ENCODE results near the gene MATCAP1. TPM values are rescaled to one million over a fixed set of nuclear protein-coding genes. Genes with fewer than 3 reads are reported as not detected.

Gene MATCAP1
- total RNA-seq, 1 donor from 2014 or later: 5.8 TPM

DNA sequence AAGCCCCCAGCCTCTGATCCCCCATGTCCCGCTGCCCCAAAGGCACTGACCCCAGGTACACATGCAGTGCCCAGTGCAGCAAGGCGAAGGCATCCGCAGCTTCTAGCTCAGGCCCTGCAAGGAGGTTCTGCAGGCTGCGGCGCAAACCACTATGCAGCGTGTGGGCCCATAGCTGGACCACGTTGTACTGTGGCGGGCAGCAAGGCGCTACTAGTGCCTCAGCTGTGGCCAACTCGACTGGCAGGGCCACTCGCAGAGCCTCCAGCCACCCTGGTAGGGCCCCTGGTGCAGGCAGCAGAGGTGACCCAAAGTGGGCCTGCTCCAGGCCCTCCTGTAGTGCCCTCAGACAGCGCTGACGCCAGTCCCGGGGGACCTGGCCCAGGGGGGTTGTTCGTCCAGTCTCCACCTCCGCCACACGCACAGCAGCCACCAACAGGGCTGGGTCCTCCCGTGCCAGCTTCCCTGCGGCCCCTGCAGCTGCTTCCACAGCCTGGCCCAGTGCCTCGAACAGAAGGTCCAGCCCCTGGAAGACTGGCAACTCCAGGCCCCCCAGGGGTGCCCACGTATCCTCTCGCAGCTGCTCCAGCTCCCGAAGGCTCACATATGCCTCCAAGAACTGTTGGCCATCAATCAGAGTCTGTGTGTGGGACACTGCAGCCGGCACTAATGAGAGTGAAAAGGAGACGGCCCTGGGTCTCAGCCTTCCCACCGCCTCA is 3.6 kb upstream of the MATCAP1 start:
- H3K4me3 ChIP-seq (ENCODE audit: low read depth, low read length): no peak overlapping the region
- no peaks in the 10 kb centered on the region for H3K36me3 ChIP-seq (ENCODE audit: control insufficient read depth, insufficient read depth, low read length)
- DNase-seq (ENCODE audit: low read depth) (no peak), FAIRE-seq (no peak)
- TF ChIP-seq, protein P1, sequence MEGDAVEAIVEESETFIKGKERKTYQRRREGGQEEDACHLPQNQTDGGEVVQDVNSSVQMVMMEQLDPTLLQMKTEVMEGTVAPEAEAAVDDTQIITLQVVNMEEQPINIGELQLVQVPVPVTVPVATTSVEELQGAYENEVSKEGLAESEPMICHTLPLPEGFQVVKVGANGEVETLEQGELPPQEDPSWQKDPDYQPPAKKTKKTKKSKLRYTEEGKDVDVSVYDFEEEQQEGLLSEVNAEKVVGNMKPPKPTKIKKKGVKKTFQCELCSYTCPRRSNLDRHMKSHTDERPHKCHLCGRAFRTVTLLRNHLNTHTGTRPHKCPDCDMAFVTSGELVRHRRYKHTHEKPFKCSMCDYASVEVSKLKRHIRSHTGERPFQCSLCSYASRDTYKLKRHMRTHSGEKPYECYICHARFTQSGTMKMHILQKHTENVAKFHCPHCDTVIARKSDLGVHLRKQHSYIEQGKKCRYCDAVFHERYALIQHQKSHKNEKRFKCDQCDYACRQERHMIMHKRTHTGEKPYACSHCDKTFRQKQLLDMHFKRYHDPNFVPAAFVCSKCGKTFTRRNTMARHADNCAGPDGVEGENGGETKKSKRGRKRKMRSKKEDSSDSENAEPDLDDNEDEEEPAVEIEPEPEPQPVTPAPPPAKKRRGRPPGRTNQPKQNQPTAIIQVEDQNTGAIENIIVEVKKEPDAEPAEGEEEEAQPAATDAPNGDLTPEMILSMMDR (IDR thresholded peaks at IDR 0.05; ENCODE audit: insufficient read depth, low read length, severe bottlenecking): no peak
- no peaks in the 10 kb centered on the region for H3K27me3 ChIP-seq (ENCODE audit: control insufficient read depth, insufficient read depth, low read length)

- H3K27me3 ChIP-seq (ENCODE audit: control insufficient read depth, insufficient read depth, low read length): no peaks in the 10 kb centered on the region
- DNase-seq (ENCODE audit: low read depth) (peak; percentile 35), FAIRE-seq (no peak)
- TF ChIP-seq, protein P1 (IDR thresholded peaks at IDR 0.05; ENCODE audit: insufficient read depth, low read length, severe bottlenecking): no peak
- no peaks in the 10 kb centered on the region for H3K36me3 ChIP-seq (ENCODE audit: control insufficient read depth, insufficient read depth, low read length)
- no peak overlapping the region for H3K4me3 ChIP-seq (ENCODE audit: low read depth, low read length)
Observed at GRCh38 chr16:67186550-67186950, 2.8 kb upstream of the MATCAP1 start.

- Histone ChIP-seq H3K36me3 (ENCODE audit: control insufficient read depth, insufficient read depth, low read length) (no peaks in the 10 kb centered on the region), H3K4me3 (ENCODE audit: low read depth, low read length) (no peak overlapping the region), H3K27me3 (ENCODE audit: control insufficient read depth, insufficient read depth, low read length) (no peaks in the 10 kb centered on the region)
- FAIRE-seq: peak; percentile 86
- TF ChIP-seq, protein P1 (IDR thresholded peaks at IDR 0.05; ENCODE audit: insufficient read depth, low read length, severe bottlenecking): no peak
- no peak for DNase-seq (ENCODE audit: low read depth)
Observed at GRCh38 chr16:67185651-67186134, 1.9 kb upstream of the MATCAP1 start.

GRCh38 chr16:67184995-67185650 is 1.4 kb upstream of the MATCAP1 start:
- no peaks in the 10 kb centered on the region for H3K36me3 ChIP-seq (ENCODE audit: control insufficient read depth, insufficient read depth, low read length)
- TF ChIP-seq, protein P1 (IDR thresholded peaks at IDR 0.05; ENCODE audit: insufficient read depth, low read length, severe bottlenecking): peak; percentile 92
- FAIRE-seq (no peak), DNase-seq (ENCODE audit: low read depth) (peak; percentile 68)
- no peaks in the 10 kb centered on the region for H3K27me3 ChIP-seq (ENCODE audit: control insufficient read depth, insufficient read depth, low read length)
- H3K4me3 ChIP-seq (ENCODE audit: low read depth, low read length): no peak overlapping the region

GRCh38 chr16:67184453-67184994 is 761 bp upstream of the MATCAP1 start:
- no peak for FAIRE-seq
- no peaks in the 10 kb centered on the region for H3K36me3 ChIP-seq (ENCODE audit: control insufficient read depth, insufficient read depth, low read length)
- no peaks in the 10 kb centered on the region for H3K27me3 ChIP-seq (ENCODE audit: control insufficient read depth, insufficient read depth, low read length)
- TF ChIP-seq, protein P1 (IDR thresholded peaks at IDR 0.05; ENCODE audit: insufficient read depth, low read length, severe bottlenecking): no peak
- peak overlapping the region; percentile 78 for H3K4me3 ChIP-seq (ENCODE audit: low read depth, low read length)
- DNase-seq (ENCODE audit: low read depth): no peak
